ENCODE data around the gene LRP5. TPM values are rescaled to one million over a fixed set of nuclear protein-coding genes. Genes with fewer than 3 reads are reported as not detected.
"Not testable (repeated sequence)": the region's sequence is repeated elsewhere in the genome, so short reads cannot be mapped to it uniquely, and the experiment has no call there.

The LRP5 gene
- total RNA-seq, 1 experiment from 2014 or later: 67.0 TPM

GRCh38 chr11:68341557-68342458 lies 29.4 kb downstream of the LRP5 start:
- Histone ChIP-seq H3K36me3 (ENCODE audit: insufficient read depth, low read length, poor library complexity, severe bottlenecking) (no peaks in the 10 kb centered on the region), H3K4me1 (ENCODE audit: insufficient read depth, low read length, poor library complexity, severe bottlenecking) (peaks cover 35% of the 10 kb centered on the region), H3K4me3 (ENCODE audit: low read depth, low read length, poor library complexity, severe bottlenecking) (no peak overlapping the region), H3K27ac (ENCODE audit: low read depth, low read length, poor library complexity, severe bottlenecking) (peak overlapping the region; percentile 72), H3K9me3 (ENCODE audit: low read depth, low read length, poor library complexity, severe bottlenecking) (no peaks in the 10 kb centered on the region), H3K27me3 (replicated peaks; ENCODE audit: insufficient read depth, low read depth, low read length, poor library complexity) (no peaks in the 10 kb centered on the region)
- CTCF ChIA-PET: interaction anchor here (0.6 kb wide), 2 partner anchors 13 to 31 kb away, joined by 3 to 6 read pairs; no protein-coding TSS in a partner anchor
- no peak for TF ChIP-seq EZH2 (IDR thresholded peaks at IDR 0.05; ENCODE audit: borderline replicate concordance, low read depth, low read length, poor library complexity, severe bottlenecking)
- TF ChIP-seq, protein P1, sequence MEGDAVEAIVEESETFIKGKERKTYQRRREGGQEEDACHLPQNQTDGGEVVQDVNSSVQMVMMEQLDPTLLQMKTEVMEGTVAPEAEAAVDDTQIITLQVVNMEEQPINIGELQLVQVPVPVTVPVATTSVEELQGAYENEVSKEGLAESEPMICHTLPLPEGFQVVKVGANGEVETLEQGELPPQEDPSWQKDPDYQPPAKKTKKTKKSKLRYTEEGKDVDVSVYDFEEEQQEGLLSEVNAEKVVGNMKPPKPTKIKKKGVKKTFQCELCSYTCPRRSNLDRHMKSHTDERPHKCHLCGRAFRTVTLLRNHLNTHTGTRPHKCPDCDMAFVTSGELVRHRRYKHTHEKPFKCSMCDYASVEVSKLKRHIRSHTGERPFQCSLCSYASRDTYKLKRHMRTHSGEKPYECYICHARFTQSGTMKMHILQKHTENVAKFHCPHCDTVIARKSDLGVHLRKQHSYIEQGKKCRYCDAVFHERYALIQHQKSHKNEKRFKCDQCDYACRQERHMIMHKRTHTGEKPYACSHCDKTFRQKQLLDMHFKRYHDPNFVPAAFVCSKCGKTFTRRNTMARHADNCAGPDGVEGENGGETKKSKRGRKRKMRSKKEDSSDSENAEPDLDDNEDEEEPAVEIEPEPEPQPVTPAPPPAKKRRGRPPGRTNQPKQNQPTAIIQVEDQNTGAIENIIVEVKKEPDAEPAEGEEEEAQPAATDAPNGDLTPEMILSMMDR (conservative IDR thresholded peaks at IDR 0.05; ENCODE audit: low read depth, low read length): peak; percentile 38
- DNase-seq (ENCODE audit: low spot score): no peak
- POLR2A ChIA-PET (ENCODE audit: low non-redundant PET): no interaction called here
- BruUV-seq (replicated peaks): no TSS peak
- intact Hi-C loops (cut with micrococcal nuclease; ENCODE audit: unreplicated experiment): no loop called here

DNA sequence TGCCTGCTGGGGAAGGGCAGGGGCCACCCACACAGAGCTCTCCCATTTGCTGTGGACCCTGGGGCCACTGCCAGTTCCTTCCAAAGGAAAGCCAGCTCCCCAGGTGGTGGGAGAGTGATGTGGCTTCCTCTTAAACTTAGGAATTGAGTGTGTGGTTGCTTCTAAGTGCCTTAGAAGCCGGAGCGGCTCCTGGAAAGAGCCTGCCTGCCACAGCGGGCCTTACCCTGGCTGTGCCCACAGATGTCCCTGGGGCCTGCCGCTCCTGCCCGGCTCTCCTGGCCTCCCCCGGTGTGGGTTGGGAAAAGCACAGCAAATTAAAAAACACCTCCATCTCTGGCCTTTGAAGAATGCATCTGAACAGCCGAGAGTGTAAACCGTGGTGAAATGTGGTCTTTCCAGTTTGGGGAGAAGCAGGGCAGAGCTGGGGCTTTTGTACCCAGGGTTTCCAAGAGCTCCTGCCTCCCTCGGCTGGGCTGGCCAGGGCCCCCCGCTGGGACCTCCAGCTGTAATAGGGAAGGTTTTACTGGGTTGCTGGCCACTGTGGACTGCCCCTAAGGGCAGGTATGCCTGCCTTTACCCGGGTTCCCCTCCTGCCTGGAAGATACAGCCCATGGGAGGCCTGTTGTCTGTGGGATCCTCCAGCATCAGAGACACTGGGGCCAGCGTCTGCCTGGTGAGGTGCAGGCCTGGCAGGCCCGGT lies 30.2 kb downstream of the LRP5 start:
- Histone ChIP-seq H3K4me3 (ENCODE audit: low read depth, low read length, poor library complexity, severe bottlenecking) (no peak overlapping the region), H3K27me3 (replicated peaks; ENCODE audit: insufficient read depth, low read depth, low read length, poor library complexity) (no peaks in the 10 kb centered on the region), H3K9me3 (ENCODE audit: low read depth, low read length, poor library complexity, severe bottlenecking) (no peaks in the 10 kb centered on the region), H3K4me1 (ENCODE audit: insufficient read depth, low read length, poor library complexity, severe bottlenecking) (peaks cover 35% of the 10 kb centered on the region), H3K27ac (ENCODE audit: low read depth, low read length, poor library complexity, severe bottlenecking) (peak overlapping the region; percentile 72), H3K36me3 (ENCODE audit: insufficient read depth, low read length, poor library complexity, severe bottlenecking) (no peaks in the 10 kb centered on the region)
- DNase-seq (ENCODE audit: low spot score): peak; percentile 60
- BruUV-seq (replicated peaks): no TSS peak
- no peak for TF ChIP-seq EZH2 (IDR thresholded peaks at IDR 0.05; ENCODE audit: borderline replicate concordance, low read depth, low read length, poor library complexity, severe bottlenecking)
- TF ChIP-seq, protein P1 (conservative IDR thresholded peaks at IDR 0.05; ENCODE audit: low read depth, low read length): no peak
- intact Hi-C loops (cut with micrococcal nuclease; ENCODE audit: unreplicated experiment): no loop called here
- ChIA-PET CTCF (interaction anchor here (0.6 kb wide), 2 partner anchors 14 to 30 kb away, joined by 3 to 6 read pairs; no protein-coding TSS in a partner anchor), POLR2A (ENCODE audit: low non-redundant PET) (no interaction called here)

DNA sequence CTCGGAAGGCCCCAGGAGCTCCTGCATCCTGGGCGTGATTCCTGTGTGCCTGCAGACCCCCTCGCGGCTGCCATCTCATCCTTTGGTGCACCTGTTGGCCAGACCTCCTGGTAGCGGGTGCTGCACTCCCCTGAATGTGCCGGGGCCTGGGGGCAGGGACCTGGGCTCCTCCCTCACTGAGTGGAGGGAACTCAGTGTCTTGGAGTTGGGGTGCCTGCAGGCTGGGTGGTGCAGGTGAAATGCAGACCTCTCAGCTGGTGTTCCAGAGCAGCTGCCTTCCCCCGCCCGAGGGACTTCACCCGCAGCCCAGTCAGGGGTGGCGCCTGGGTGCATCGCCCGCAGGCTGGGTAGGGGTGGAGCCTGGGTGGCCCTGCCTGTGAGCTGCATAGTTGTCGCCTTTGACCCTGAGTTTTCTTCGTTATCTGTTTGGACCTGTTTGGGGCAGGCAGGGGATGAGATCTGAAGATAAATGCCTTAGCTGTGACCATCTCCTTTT lies 31.4 kb downstream of the LRP5 start:
- CTCF ChIA-PET: no interaction called here
- TF ChIP-seq, protein P1 (conservative IDR thresholded peaks at IDR 0.05; ENCODE audit: low read depth, low read length): no peak
- TF ChIP-seq EZH2 (IDR thresholded peaks at IDR 0.05; ENCODE audit: borderline replicate concordance, low read depth, low read length, poor library complexity, severe bottlenecking): no peak
- POLR2A ChIA-PET (ENCODE audit: low non-redundant PET): no interaction called here
- no TSS peak for BruUV-seq (replicated peaks)
- peak overlapping the region; percentile 72 for H3K27ac ChIP-seq (ENCODE audit: low read depth, low read length, poor library complexity, severe bottlenecking)
- DNase-seq (ENCODE audit: low spot score): no peak
- no peaks in the 10 kb centered on the region for H3K9me3 ChIP-seq (ENCODE audit: low read depth, low read length, poor library complexity, severe bottlenecking)
- intact Hi-C loops (cut with micrococcal nuclease; ENCODE audit: unreplicated experiment): no loop called here
- peaks cover 30% of the 10 kb centered on the region for H3K4me1 ChIP-seq (ENCODE audit: insufficient read depth, low read length, poor library complexity, severe bottlenecking)
- no peak overlapping the region for H3K4me3 ChIP-seq (ENCODE audit: low read depth, low read length, poor library complexity, severe bottlenecking)
- H3K36me3 ChIP-seq (ENCODE audit: insufficient read depth, low read length, poor library complexity, severe bottlenecking): no peaks in the 10 kb centered on the region
- H3K27me3 ChIP-seq (replicated peaks; ENCODE audit: insufficient read depth, low read depth, low read length, poor library complexity): no peaks in the 10 kb centered on the region

DNA sequence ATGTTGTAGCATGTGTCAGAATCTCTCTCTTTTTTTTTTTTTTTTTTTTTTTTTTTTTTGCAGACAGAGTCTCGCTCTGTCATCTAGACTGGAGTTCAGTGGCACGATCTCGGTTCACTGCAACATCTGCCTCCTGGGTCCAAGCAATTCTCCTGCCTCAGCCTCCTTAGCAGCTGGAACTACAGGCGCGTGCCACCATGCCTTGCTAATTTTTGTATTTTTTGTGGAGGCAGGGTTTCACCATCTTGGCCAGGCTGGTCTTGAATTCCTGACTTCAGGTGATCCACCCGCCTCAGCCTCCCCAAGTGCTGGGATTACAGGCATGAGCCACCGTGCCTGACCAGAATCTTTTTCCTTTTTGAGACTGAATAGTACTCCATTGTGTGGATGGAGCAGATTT lies 32.4 kb downstream of the LRP5 start:
- POLR2A ChIA-PET (ENCODE audit: low non-redundant PET); CTCF ChIA-PET; BruUV-seq (replicated peaks); H3K9me3 ChIP-seq (ENCODE audit: low read depth, low read length, poor library complexity, severe bottlenecking); H3K27ac ChIP-seq (ENCODE audit: low read depth, low read length, poor library complexity, severe bottlenecking); H3K4me3 ChIP-seq (ENCODE audit: low read depth, low read length, poor library complexity, severe bottlenecking); DNase-seq (ENCODE audit: low spot score); H3K27me3 ChIP-seq (replicated peaks; ENCODE audit: insufficient read depth, low read depth, low read length, poor library complexity); H3K36me3 ChIP-seq (ENCODE audit: insufficient read depth, low read length, poor library complexity, severe bottlenecking); intact Hi-C loops (cut with micrococcal nuclease; ENCODE audit: unreplicated experiment): not testable (repeated sequence)
- peaks cover 30% of the 10 kb centered on the region for H3K4me1 ChIP-seq (ENCODE audit: insufficient read depth, low read length, poor library complexity, severe bottlenecking)
